Fibroblast of the aortic adventitia (primary cell): ENCODE results near the gene TIMM50. TPM values are rescaled to one million over a fixed set of nuclear protein-coding genes. Genes with fewer than 3 reads are reported as not detected.

Experiments
- DNase-seq: peaks from one replicate; pipeline ENCODE4 v3.0.0-alpha.2; 2010; ENCODE audit warnings: low read depth
- H3K4me3 ChIP-seq: 2 replicates; pipeline ENCODE4 v1.5.1; 2011; ENCODE audit warnings: low read depth, mild to moderate bottlenecking, control low read depth, low read length, moderate library complexity
- CTCF ChIP-seq: IDR thresholded peaks from 2 replicates; pipeline ENCODE4 v1.5.1; 2011; ENCODE audit warnings: mild to moderate bottlenecking, low read length, control low read depth, inconsistent platforms; ENCODE audit not compliant: insufficient read depth
- total RNA-seq: library from RNA; depleted of rRNA; stranded (reverse); fragments of >200 nt; gene quantifications from 2 replicates; pipeline ENCODE4 v1.2.3, GENCODE V29; 2012; ENCODE audit warnings: low replicate concordance

Gene TIMM50
- total RNA-seq, 1 donor: 49.5 TPM

- H3K4me3 ChIP-seq: no peak overlapping the region
- no peak for TF ChIP-seq CTCF
- no peak for DNase-seq
Measured at GRCh38 chr19:39516270-39516669, 35.6 kb downstream of the TIMM50 start.

- no peak overlapping the region for H3K4me3 ChIP-seq
- DNase-seq: no peak
- TF ChIP-seq CTCF: no peak
Measured at GRCh38 chr19:39517432-39517831, 36.8 kb downstream of the TIMM50 start.

GRCh38 chr19:39518458-39518857 is 37.8 kb downstream of the TIMM50 start:
- no peak for DNase-seq
- no peak overlapping the region for H3K4me3 ChIP-seq
- no peak for TF ChIP-seq CTCF

- no peak for TF ChIP-seq CTCF
- no peak for DNase-seq
Measured at GRCh38 chr19:39518975-39519374, 38.3 kb downstream of the TIMM50 start.

GRCh38 chr19:39520541-39521484 is 40.2 kb downstream of the TIMM50 start:
- DNase-seq: no peak
- no peak for TF ChIP-seq CTCF
- H3K4me3 ChIP-seq: no peak overlapping the region

More at GRCh38 chr19:39518975-39519374, 38.3 kb downstream of the TIMM50 start:
- H3K4me3 ChIP-seq: no peak overlapping the region

DNA sequence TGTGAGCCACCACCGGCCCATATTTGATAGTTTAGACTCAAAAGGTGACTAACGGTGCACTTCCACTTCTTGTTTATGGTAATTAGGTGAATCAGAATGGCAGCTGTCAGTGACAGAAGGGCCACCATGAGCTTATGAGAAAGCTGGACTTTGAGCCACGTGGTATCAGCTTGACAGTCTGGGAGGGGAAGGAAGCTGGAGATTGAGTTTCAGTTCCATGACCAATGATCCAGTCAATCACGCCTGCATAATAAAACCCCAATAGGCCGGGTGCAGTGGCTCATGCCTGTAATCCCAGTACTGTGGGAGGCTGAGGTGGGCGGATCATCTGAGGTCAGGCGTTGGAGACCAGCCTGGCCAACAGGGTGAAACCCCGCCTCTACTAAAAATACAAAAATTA is 43.9 kb downstream of the TIMM50 start:
- no peak for DNase-seq
- H3K4me3 ChIP-seq: no peak overlapping the region
- no peak for TF ChIP-seq CTCF
